Suprapubic skin (tissue), 4 donors: ENCODE data around the gene NAPA. TPM values are rescaled to one million over a fixed set of nuclear protein-coding genes. Genes with fewer than 3 reads are reported as not detected.

Experiments
- DNase-seq, 2 donors: peaks; one replicate each; pipeline ENCODE4 v3.0.0-alpha.2; 2019; ENCODE audit warnings: low spot score in 2 of 2
- H3K27ac ChIP-seq: fragments of 200-600 bp; sonication (generic); one replicate; pipeline ENCODE4 v1.5.1; 2019
- H3K27me3 ChIP-seq: fragments of 200-600 bp; sonication (generic); one replicate; pipeline ENCODE4 v1.5.1; 2019
- H3K36me3 ChIP-seq: fragments of 200-600 bp; sonication (generic); one replicate; pipeline ENCODE4 v1.5.1; 2019
- H3K4me1 ChIP-seq: fragments of 200-600 bp; sonication (generic); one replicate; pipeline ENCODE4 v1.5.1; 2019
- H3K4me3 ChIP-seq: fragments of 200-600 bp; sonication (generic); one replicate; pipeline ENCODE4 v1.5.1; 2019; ENCODE audit warnings: mild to moderate bottlenecking
- H3K9me3 ChIP-seq: fragments of 200-600 bp; sonication (generic); one replicate; pipeline ENCODE4 v1.5.1; 2019
- EP300 ChIP-seq: sonication (generic); formaldehyde crosslinking; IDR thresholded peaks from one replicate; pipeline ENCODE4 v1.6.1; 2017; ENCODE audit warnings: antibody characterized with exemption
- POLR2A ChIP-seq, 2 donors: fragments of 450-650 bp; IDR thresholded peaks; one replicate each; pipeline ENCODE4 v1.6.1; 2017; ENCODE audit warnings: antibody characterized with exemption in 2 of 2, mild to moderate bottlenecking in 2 of 2, moderate library complexity in 2 of 2
- POLR2AphosphoS5 ChIP-seq, 3 donors: sonication (generic); formaldehyde crosslinking; IDR thresholded peaks; one replicate each; pipeline ENCODE4 v1.6.1; 2017; ENCODE audit warnings: antibody characterized with exemption in 3 of 3
- WGBS: methylation state at CpG from one replicate; pipeline ENCODE4 v1.1.5; 2018; 5-methylcytosine and 5-hydroxymethylcytosine counted together
- total RNA-seq, 4 donors: library from RNA; depleted of rRNA; stranded (reverse); fragments of >200 nt; gene quantifications; one replicate each; pipeline ENCODE4 v1.1.0, GENCODE V29; 2016
- TF ChIP-seq, protein P1 (sequence below), 2 donors: fragments of 200-600 bp in 1 of 2; fragments of 450-650 bp in 1 of 2; sonication (generic) in 1 of 2; IDR thresholded peaks; one replicate each; pipeline ENCODE4 v1.5.1; 2016 to 2019; ENCODE audit warnings: antibody characterized with exemption in 2 of 2, mild to moderate bottlenecking in 1 of 2, moderate library complexity in 1 of 2

NAPA gene
- total RNA-seq, 4 donors from 2014 or later: 170 to 232 (median 193) TPM

GRCh38 chr19:47537493-47537892 is 22.6 kb upstream of the NAPA start:
- Histone ChIP-seq H3K27ac (no peak overlapping the region), H3K36me3 (no peaks in the 10 kb centered on the region), H3K4me3 (no peak overlapping the region), H3K27me3 (no peaks in the 10 kb centered on the region), H3K9me3 (no peaks in the 10 kb centered on the region), H3K4me1 (no peaks in the 10 kb centered on the region)
- no peak for DNase-seq
- 91% methylated on average over 4 of the region's 4 CpGs for WGBS
- no peak for TF ChIP-seq EP300
- TF ChIP-seq, protein P1, sequence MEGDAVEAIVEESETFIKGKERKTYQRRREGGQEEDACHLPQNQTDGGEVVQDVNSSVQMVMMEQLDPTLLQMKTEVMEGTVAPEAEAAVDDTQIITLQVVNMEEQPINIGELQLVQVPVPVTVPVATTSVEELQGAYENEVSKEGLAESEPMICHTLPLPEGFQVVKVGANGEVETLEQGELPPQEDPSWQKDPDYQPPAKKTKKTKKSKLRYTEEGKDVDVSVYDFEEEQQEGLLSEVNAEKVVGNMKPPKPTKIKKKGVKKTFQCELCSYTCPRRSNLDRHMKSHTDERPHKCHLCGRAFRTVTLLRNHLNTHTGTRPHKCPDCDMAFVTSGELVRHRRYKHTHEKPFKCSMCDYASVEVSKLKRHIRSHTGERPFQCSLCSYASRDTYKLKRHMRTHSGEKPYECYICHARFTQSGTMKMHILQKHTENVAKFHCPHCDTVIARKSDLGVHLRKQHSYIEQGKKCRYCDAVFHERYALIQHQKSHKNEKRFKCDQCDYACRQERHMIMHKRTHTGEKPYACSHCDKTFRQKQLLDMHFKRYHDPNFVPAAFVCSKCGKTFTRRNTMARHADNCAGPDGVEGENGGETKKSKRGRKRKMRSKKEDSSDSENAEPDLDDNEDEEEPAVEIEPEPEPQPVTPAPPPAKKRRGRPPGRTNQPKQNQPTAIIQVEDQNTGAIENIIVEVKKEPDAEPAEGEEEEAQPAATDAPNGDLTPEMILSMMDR (IDR thresholded peaks at IDR 0.05): no peak
- TF ChIP-seq POLR2A (IDR thresholded peaks at IDR 0.05): no peak
- TF ChIP-seq POLR2AphosphoS5 (IDR thresholded peaks at IDR 0.05): no peak

GRCh38 chr19:47534628-47535027 is 19.8 kb upstream of the NAPA start:
- no peak for DNase-seq
- H3K27me3 ChIP-seq: no peaks in the 10 kb centered on the region
- H3K9me3 ChIP-seq: no peaks in the 10 kb centered on the region
- H3K36me3 ChIP-seq: no peaks in the 10 kb centered on the region
- no peak overlapping the region for H3K4me3 ChIP-seq
- WGBS: 79% methylated on average over 1 of the region's 1 CpG
- no peaks in the 10 kb centered on the region for H3K4me1 ChIP-seq
- no peak overlapping the region for H3K27ac ChIP-seq
- TF ChIP-seq EP300: no peak
- no peak for TF ChIP-seq POLR2AphosphoS5 (IDR thresholded peaks at IDR 0.05)
- TF ChIP-seq, protein P1 (IDR thresholded peaks at IDR 0.05): no peak
- TF ChIP-seq POLR2A (IDR thresholded peaks at IDR 0.05): no peak

GRCh38 chr19:47531640-47532387 is 17.0 kb upstream of the NAPA start:
- H3K27me3 ChIP-seq: no peaks in the 10 kb centered on the region
- WGBS: 52% methylated on average over 13 of the region's 14 CpGs
- no peak for TF ChIP-seq EP300
- TF ChIP-seq POLR2AphosphoS5 (IDR thresholded peaks at IDR 0.05): no peak
- no peak for TF ChIP-seq POLR2A (IDR thresholded peaks at IDR 0.05)
- TF ChIP-seq, protein P1 (IDR thresholded peaks at IDR 0.05): no peak
- no peak for DNase-seq
- no peak overlapping the region for H3K27ac ChIP-seq
- H3K4me3 ChIP-seq: no peak overlapping the region
- H3K4me1 ChIP-seq: no peaks in the 10 kb centered on the region
- H3K9me3 ChIP-seq: no peaks in the 10 kb centered on the region
- no peaks in the 10 kb centered on the region for H3K36me3 ChIP-seq

GRCh38 chr19:47529018-47529742 is 14.3 kb upstream of the NAPA start:
- Histone ChIP-seq H3K27me3 (no peaks in the 10 kb centered on the region), H3K4me1 (no peaks in the 10 kb centered on the region), H3K9me3 (no peaks in the 10 kb centered on the region), H3K4me3 (no peak overlapping the region), H3K36me3 (no peaks in the 10 kb centered on the region), H3K27ac (no peak overlapping the region)
- 80% methylated on average over 8 of the region's 16 CpGs for WGBS
- DNase-seq: no peak
- TF ChIP-seq EP300 (no peak), POLR2AphosphoS5 (IDR thresholded peaks at IDR 0.05) (no peak), POLR2A (IDR thresholded peaks at IDR 0.05) (no peak)

- no peak for DNase-seq
- 89% methylated on average over 3 of the region's 3 CpGs for WGBS
- no peaks in the 10 kb centered on the region for H3K27me3 ChIP-seq
- no peaks in the 10 kb centered on the region for H3K36me3 ChIP-seq
- H3K27ac ChIP-seq: no peak overlapping the region
- TF ChIP-seq POLR2A (IDR thresholded peaks at IDR 0.05) (no peak), POLR2AphosphoS5 (IDR thresholded peaks at IDR 0.05) (no peak), EP300 (no peak)
- TF ChIP-seq, protein P1 (IDR thresholded peaks at IDR 0.05): no peak
- H3K9me3 ChIP-seq: no peaks in the 10 kb centered on the region
- H3K4me3 ChIP-seq: no peak overlapping the region
- H3K4me1 ChIP-seq: no peaks in the 10 kb centered on the region
Measured at GRCh38 chr19:47526798-47527197, 11.9 kb upstream of the NAPA start.
